ENCODE data around the gene DDX3X.

Gene DDX3X

DNA sequence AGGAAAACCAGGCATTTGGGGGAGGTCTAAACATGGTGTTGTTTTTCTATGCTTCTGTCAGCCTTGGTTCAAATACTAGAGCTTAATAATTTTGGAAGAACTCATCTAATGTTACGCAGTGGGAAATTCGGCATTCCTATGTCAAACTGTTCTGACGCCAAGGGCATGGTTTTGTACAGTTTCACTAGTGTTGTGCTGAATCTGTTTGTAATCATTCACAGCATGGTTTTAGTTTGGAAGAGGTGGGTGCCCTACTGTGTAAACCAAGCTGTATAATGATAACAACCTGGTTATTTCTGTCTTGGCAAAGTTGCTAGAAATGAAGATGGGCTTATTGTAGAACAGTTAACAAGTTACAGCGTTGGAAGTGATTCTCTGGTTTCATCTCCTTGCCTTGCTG lies 5.2 kb downstream of the DDX3X start:
- in situ Hi-C loops (cut with MboI; ENCODE audit: low sequenced_read_pairs, unreplicated experiment), result no loop called here
- TF ChIP-seq, protein P1, sequence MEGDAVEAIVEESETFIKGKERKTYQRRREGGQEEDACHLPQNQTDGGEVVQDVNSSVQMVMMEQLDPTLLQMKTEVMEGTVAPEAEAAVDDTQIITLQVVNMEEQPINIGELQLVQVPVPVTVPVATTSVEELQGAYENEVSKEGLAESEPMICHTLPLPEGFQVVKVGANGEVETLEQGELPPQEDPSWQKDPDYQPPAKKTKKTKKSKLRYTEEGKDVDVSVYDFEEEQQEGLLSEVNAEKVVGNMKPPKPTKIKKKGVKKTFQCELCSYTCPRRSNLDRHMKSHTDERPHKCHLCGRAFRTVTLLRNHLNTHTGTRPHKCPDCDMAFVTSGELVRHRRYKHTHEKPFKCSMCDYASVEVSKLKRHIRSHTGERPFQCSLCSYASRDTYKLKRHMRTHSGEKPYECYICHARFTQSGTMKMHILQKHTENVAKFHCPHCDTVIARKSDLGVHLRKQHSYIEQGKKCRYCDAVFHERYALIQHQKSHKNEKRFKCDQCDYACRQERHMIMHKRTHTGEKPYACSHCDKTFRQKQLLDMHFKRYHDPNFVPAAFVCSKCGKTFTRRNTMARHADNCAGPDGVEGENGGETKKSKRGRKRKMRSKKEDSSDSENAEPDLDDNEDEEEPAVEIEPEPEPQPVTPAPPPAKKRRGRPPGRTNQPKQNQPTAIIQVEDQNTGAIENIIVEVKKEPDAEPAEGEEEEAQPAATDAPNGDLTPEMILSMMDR (IDR thresholded peaks at IDR 0.05; ENCODE audit: borderline replicate concordance, control extremely low read depth, extremely low read depth, insufficient read depth, missing control alignments), result no peak
- no peak for DNase-seq (ENCODE audit: low spot score)

DNA sequence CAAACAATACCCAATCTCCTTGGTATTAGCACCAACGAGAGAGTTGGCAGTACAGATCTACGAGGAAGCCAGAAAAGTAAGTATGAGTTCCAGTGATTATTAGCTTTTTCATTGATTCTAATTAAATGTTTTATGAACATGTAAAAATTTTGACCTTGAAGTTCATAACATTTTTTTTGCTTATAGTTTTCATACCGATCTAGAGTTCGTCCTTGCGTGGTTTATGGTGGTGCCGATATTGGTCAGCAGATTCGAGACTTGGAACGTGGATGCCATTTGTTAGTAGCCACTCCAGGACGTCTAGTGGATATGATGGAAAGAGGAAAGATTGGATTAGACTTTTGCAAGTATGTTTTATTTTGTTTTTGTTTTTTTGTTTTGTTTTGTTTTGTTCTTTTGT lies 10.1 kb downstream of the DDX3X start:
- no peak for DNase-seq (ENCODE audit: low spot score)
- in situ Hi-C loops (cut with MboI; ENCODE audit: low sequenced_read_pairs, unreplicated experiment), result no loop called here
- TF ChIP-seq, protein P1 (IDR thresholded peaks at IDR 0.05; ENCODE audit: borderline replicate concordance, control extremely low read depth, extremely low read depth, insufficient read depth, missing control alignments), result no peak

DNA sequence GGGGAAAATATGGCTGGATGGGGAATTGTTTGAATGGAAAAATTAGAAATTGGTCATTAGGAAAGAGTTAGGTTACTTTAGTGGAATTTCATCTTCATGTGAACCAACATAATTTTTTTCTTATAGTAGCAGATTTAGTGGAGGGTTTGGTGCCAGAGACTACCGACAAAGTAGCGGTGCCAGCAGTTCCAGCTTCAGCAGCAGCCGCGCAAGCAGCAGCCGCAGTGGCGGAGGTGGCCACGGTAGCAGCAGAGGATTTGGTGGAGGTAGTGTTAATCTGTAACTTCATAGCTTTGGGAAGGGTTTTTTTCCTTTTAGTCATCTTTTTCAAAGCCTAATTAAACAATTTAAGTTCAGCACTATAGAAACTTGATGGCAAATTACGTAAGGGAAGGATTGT lies 13.2 kb downstream of the DDX3X start:
- in situ Hi-C loops (cut with MboI; ENCODE audit: low sequenced_read_pairs, unreplicated experiment), result no loop called here
- TF ChIP-seq, protein P1 (IDR thresholded peaks at IDR 0.05; ENCODE audit: borderline replicate concordance, control extremely low read depth, extremely low read depth, insufficient read depth, missing control alignments), result no peak
- no peak for DNase-seq (ENCODE audit: low spot score)

DNA sequence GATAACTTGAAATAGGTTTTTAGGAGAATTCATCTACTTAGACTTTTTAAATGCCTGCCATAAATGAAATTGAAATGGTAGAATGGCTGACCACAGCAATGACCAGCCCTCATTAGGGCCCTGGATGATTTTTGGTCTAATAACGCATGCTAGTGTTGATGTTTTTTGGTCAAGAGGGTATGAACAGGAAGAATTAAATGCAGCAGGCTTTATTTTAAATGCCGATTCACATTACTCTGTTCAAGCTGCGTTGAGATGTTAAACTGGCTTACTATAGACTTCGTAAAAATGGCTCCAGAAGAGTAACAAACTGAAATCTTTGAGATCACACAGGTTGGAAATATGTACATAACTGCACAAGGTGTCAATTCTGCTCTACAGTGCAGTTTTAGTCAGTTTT lies 14.6 kb downstream of the DDX3X start:
- TF ChIP-seq, protein P1 (IDR thresholded peaks at IDR 0.05; ENCODE audit: borderline replicate concordance, control extremely low read depth, extremely low read depth, insufficient read depth, missing control alignments), result no peak
- no peak for DNase-seq (ENCODE audit: low spot score)
- in situ Hi-C loops (cut with MboI; ENCODE audit: low sequenced_read_pairs, unreplicated experiment), result no loop called here

DNA sequence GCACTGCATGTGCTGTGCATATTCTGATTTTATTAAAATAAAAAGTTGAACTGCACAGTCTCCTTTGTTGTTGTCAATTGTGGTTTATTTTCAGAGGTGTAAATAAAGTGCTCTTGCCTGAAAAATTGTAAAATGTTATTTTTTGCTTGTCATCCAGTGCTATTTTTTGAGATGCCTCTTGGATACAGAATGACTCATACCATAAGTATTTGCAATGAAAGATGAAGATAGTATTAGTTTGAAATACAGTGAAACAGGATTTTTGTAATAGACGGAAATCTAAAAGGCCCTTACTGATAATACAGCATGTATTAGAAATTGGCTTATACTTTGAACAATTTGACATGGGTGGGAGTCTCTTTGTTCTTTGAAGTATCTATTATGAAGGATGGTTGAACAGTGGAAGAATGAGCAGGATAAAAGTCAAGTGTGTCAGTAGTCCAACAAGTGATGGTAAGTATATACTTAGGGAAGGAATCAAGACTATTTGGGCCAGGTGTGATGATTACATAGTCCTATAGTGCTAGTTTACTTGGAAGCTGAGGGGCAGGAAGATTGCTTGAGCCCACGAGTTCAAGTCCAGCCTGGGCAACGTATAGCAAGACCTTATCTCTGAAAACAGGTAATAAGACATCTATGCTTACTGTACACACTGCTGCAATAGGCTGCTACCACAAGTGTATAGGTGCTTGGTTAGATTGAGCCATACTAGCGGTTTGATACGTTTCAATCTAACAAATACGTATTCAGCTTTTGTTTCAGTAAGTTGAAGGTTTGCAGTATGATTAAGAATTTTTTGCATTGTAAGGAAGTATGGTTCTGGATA lies 16.4 kb downstream of the DDX3X start:
- no peak for DNase-seq (ENCODE audit: low spot score)
- in situ Hi-C loops (cut with MboI; ENCODE audit: low sequenced_read_pairs, unreplicated experiment), result no loop called here
- TF ChIP-seq, protein P1 (IDR thresholded peaks at IDR 0.05; ENCODE audit: borderline replicate concordance, control extremely low read depth, extremely low read depth, insufficient read depth, missing control alignments), result no peak

DNA sequence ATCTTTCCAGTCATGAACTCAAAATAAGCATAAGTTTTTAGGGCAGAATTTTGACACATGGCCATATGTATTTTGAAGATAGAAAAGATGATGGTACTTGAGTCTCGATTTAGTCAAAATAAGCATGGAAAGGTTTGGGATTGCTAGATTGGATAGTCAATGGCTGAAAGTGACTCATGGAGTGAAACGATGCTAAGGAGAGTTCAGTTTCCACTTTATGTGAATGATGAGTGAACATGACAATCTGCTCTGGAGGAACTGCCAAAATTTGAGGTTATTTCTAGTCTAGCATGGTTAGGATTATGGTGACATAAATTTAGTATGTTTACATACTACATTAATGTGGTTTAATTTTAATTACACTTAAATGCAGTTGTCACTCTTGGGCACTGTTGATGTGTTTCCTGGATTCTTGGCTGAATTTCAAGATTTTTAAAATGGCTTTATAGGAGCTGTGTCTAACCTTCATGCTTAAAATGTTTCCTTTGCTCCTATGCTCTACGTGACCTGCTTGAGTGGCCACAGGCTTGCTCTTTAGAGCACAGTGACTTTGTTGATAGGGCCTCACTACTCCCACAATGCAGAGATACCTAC lies 17.1 kb downstream of the DDX3X start:
- TF ChIP-seq, protein P1 (IDR thresholded peaks at IDR 0.05; ENCODE audit: borderline replicate concordance, control extremely low read depth, extremely low read depth, insufficient read depth, missing control alignments), result no peak
- no peak for DNase-seq (ENCODE audit: low spot score)
- in situ Hi-C loops (cut with MboI; ENCODE audit: low sequenced_read_pairs, unreplicated experiment), result no loop called here
